GM19324 (cell line): Measurements from ENCODE around the gene ERBB4.
"Not testable (repeated sequence)": the region's sequence is repeated elsewhere in the genome, so short reads cannot be mapped to it uniquely, and the experiment has no call there.

Experiments
- ATAC-seq: cut with Tn5 transposase; IDR thresholded peaks from one replicate; pipeline ENCODE4 v1.9.1; 2021; ENCODE audit warnings: mild to moderate bottlenecking, moderate library complexity; ENCODE audit not compliant: unreplicated experiment, low FRiP score

ERBB4 gene

DNA sequence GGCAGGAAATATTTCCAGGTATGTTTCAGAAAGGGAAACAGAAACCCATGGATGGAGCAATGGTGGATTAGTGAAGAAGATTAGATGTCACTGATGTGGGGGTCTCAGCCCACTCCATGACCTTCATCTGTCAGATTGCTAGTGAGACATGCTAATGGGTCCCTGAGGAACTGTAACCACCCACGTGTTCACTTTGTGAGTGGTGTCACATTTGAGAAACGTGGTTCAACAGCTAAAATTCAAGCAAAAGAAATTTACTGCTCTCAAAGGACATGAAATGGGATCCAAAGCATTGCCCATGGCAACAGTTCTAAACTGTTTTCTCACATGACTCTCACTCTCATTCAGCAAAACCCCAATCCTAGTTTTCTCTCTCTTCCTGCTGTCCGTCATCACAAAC, 776.1 kb downstream of the ERBB4 start:
- no peak for ATAC-seq

GRCh38 chr2:211760103-211760502, 778.5 kb downstream of the ERBB4 start:
- no peak for ATAC-seq

- no peak for ATAC-seq
Observed at GRCh38 chr2:211756266-211756665, 782.3 kb downstream of the ERBB4 start.

- no peak for ATAC-seq
Observed at GRCh38 chr2:211755187-211755586, 783.4 kb downstream of the ERBB4 start.

DNA sequence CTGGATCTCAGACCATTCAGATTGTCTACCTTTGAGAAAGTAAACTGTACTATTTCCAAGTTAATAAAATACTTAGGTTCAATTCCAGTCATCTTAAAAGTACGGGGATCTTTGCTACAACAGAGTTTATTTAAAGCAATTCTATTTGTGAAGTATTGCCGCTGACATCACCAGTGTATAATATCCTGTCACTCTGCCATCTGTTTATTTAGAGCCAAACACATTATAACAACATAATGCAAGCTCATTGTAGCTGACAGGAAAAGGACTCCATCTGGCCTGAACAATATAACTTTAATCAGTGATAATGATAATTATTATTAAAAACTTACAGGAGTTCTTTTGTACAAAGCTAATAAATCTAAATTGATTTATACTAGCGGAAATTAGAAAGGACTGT, 786.8 kb downstream of the ERBB4 start:
- no peak for ATAC-seq

- ATAC-seq, result no peak
Observed at GRCh38 chr2:211748339-211748738, 790.3 kb downstream of the ERBB4 start.

GRCh38 chr2:211745295-211746097, 793.1 kb downstream of the ERBB4 start:
- ATAC-seq, result peak; percentile 86

DNA sequence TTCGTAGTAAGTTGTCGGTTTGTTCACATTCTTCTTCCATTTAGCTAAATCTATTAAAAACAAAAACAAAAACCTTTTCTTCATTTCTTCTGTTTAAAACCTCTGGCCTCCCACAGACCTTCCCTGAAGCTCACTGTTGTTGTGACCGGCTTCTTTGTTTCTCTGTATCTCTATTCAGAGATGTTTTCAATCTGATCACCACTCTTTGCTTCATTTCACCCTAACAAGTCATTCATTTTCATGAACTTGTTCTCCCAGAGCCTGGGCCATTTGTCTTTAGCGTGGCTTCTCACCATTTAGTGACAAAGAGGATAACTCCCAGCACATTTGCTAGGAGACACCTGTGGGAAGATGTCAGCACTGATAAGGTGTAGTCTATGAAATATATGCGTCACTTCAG, 794.2 kb downstream of the ERBB4 start:
- no peak for ATAC-seq

DNA sequence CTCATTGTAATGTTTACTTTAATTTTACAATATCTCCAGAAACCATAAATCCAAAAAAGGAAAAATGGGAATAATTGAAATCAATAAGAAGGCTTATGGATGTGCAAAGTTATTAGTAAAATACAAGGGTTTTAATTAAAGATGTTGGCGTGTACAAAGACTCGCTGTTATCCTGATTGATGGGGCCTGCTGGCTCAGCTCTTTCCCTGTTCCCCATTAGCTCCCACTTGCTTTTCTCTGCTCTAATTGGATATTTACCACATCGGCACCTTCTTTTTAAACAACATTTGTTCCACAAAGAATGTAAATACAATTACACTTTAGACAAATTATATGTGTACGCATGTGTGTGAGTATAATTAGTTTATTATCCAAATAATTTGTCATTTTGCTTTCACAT, 796.6 kb downstream of the ERBB4 start:
- no peak for ATAC-seq

- ATAC-seq, result no peak
Observed at GRCh38 chr2:211737282-211737681, 801.3 kb downstream of the ERBB4 start.

DNA sequence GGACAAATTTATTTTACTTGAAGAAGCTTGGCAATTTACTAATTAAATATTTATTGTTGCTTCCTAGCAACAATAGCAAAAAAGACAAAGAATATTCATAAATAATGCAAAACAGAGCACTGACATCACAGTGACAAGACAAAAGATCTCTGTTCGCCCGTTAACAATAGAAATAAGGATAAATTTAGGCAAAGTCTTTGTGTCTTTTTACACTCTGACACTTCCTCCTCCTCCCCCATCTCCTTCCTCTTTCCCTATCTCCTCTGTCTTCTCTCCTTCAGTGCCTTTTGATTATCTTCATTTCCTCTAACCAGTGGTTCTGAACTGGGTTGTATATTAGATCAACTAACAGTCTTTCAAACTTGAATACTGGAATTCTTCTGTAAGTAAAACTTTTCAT, 808.4 kb downstream of the ERBB4 start:
- no peak for ATAC-seq

DNA sequence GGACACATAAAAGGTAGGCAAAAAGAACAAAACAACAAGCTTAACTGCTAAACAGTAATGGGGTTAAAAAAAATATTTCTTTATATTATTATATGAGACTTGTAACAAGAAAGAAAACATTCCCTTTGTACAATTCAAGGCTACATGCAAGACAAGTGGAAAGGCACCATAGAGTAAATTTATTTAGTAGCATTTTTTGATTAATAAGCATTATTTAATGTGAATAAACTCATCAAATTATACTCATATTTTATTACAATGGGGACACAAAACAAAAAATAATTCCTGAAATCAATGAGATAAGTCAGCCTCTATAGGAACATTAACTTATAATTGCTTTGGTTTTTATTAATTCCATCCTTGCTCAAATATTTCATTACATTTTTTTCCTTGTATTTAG, 809.2 kb downstream of the ERBB4 start:
- ATAC-seq, result no peak

DNA sequence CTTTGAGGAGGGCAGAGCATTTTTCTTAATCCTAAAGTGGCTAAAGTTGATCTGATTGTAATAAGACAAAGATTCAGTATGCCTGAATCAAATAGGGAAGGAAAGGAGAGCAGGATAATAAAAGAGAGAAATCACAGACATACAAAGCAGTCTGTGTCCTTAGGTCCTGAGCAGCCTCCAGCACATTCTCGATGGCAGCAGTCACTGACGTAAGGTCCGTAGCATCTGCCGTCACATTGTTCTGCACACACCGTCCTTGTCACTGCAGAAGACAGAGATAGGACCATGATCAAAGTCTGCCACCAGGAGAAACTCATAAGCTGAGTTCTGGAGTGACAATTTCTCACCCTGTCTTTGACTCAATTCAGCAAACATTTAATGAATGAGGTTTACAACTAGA, 813.7 kb downstream of the ERBB4 start:
- ATAC-seq, result no peak

GRCh38 chr2:211723398-211723797, 815.2 kb downstream of the ERBB4 start:
- ATAC-seq, result no peak

DNA sequence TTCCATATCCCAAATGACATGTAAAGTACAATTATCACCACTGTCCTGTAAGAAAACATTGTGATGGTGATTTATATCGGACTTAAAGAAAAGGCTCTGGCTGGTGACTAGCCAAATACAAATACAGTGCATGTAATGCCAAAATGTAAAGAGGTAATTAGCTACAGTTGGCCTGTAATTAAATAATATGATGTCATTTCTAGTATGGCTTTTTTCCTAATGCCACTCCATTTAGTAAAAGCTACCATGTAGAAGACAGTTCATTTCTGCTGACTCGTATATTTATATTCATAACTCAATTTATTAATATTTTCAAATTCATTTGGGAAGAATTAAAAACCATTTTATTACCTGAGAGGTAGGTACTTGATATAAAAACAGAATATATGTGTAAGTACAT, 815.7 kb downstream of the ERBB4 start:
- no peak for ATAC-seq

DNA sequence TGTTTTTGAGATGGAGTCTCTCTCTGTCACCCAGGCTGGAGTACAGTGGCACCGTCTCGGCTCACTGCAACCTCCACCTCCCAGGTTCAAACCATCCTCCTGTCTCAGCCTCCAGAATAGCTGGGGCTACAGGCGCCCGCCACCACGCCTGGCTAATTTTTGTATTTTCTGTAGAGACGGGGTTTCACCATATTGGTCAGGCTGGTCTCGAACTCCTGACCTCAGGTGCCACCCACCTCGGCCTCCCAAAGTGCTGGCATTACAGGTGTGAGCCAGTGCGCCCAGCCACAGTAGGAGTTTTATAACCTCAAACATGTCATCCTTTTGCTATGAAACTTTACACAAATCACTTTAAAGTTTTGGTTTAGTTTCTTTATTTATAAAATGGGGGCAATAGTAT, 816.7 kb downstream of the ERBB4 start:
- ATAC-seq, result not testable (repeated sequence)

GRCh38 chr2:211709389-211709788, 829.2 kb downstream of the ERBB4 start:
- no peak for ATAC-seq

- ATAC-seq, result no peak
Observed at GRCh38 chr2:211692689-211693088, 845.9 kb downstream of the ERBB4 start.

GRCh38 chr2:211690736-211691135, 847.9 kb downstream of the ERBB4 start:
- ATAC-seq, result no peak

DNA sequence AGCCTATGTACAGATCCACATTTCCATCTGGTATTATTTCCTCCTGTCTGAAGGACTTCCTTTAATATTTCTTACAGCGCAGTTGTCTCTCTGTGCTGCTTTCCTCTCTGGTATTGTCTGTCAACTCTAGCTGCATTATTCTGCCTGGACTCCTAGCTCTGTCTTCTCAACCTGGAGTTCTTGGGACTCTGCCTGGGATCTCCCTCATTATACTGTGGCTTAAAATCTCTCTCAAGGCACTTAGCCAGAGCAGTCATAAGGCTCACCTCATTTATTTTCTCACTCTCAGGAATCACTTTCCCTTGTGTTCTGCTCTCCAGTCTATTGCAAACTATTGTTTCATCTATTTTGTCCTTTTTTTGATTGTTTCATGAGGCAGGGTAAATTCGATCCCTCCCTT, 850.4 kb downstream of the ERBB4 start:
- no peak for ATAC-seq

DNA sequence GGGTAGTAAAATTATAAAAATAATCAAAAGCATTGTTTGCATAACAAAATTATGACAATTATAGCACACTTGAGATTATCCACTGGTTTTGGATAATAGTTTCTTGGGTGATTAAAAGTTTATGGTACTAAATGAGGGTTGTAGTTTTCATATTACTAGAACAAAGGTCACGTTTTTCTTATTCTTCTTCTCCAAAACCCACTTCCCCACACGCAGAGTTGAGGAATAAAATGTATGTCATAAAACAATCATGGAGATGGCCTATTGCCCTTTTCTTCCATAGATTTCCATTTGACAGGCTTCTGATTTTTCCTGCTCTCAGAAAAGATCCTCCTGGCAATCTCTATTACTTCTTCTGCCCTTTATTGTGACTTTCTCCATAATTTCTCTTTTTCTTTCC, 863.9 kb downstream of the ERBB4 start:
- no peak for ATAC-seq

DNA sequence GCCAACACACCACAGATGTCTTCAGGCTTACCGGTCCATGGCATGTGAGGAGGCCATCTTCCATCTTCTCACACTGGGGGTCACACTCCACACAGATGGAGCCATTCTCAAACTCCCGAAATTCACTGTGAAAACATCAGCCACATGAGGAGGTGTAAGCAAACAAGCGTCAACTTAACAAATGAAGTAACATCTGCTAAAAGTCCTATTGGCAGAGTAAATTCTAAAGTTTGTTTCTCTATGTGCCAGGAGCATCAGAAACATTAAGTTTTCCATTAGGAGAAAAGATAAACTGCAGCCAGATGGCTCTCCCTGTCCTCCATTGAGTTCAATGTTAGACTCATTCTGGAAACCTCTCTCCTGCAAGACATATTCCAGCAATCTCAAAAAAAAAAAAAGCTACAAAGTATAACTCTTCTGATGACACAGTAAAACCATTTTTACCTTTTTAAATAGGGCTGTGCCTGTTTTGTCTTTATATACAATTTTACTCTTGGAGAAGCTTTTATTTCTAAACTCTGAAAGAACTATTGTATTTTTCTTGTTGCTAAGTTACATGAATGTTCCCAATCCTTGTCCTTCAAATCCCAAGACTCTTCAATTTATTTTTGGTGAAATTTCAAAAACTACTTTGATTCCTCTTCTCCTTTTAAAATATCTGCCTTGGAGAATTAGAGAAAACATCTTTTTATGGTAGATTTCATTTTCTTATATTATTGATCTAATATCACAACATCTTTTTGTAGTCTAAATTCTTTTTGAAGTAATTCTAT, 865.3 kb downstream of the ERBB4 start:
- no peak for ATAC-seq
